Inflammatory macrophage (primary cell): Measurements from ENCODE around the gene WFDC5.
"Not testable (repeated sequence)": the region's sequence is repeated elsewhere in the genome, so short reads cannot be mapped to it uniquely, and the experiment has no call there.

Experiments used
- DNase-seq, 2 donors: peaks; one replicate each; pipeline ENCODE4 v3.0.0-alpha.2; 2020 to 2022

WFDC5 gene

GRCh38 chr20:45087097-45087790, 27.7 kb downstream of the WFDC5 start:
- DNase-seq, result peak; percentile 82 to 83

GRCh38 chr20:45085867-45086266, 29.1 kb downstream of the WFDC5 start:
- no peak for DNase-seq

- DNase-seq, result no peak
Measured at GRCh38 chr20:45085289-45085688, 29.7 kb downstream of the WFDC5 start.

GRCh38 chr20:45083127-45083526, 31.8 kb downstream of the WFDC5 start:
- no peak for DNase-seq

- no peak for DNase-seq
Measured at GRCh38 chr20:45082468-45082867, 32.5 kb downstream of the WFDC5 start.

- peak; percentile 46 to 59 for DNase-seq
Measured at GRCh38 chr20:45080867-45081624, 33.9 kb downstream of the WFDC5 start.

GRCh38 chr20:45077559-45077958, 37.4 kb downstream of the WFDC5 start:
- no peak for DNase-seq

- DNase-seq, result no peak
Measured at GRCh38 chr20:45073221-45073620, 41.8 kb downstream of the WFDC5 start.

- DNase-seq, result no peak
Measured at GRCh38 chr20:45072066-45072465, 42.9 kb downstream of the WFDC5 start.

GRCh38 chr20:45070932-45071632, 43.9 kb downstream of the WFDC5 start:
- peak in 1 of 2 donors; percentile 14 for DNase-seq

GRCh38 chr20:45069261-45069660, 45.7 kb downstream of the WFDC5 start:
- no peak for DNase-seq

- DNase-seq, result no peak
Measured at GRCh38 chr20:45067558-45067957, 47.4 kb downstream of the WFDC5 start.

GRCh38 chr20:45067087-45067486, 47.9 kb downstream of the WFDC5 start:
- DNase-seq, result no peak

GRCh38 chr20:45066372-45066771, 48.6 kb downstream of the WFDC5 start:
- DNase-seq, result no peak

- no peak for DNase-seq
Measured at GRCh38 chr20:45064812-45065211, 50.2 kb downstream of the WFDC5 start.

GRCh38 chr20:45063107-45063506, 51.9 kb downstream of the WFDC5 start:
- not testable (repeated sequence) for DNase-seq

- no peak for DNase-seq
Measured at GRCh38 chr20:45061244-45061643, 53.7 kb downstream of the WFDC5 start.

- DNase-seq, result no peak
Measured at GRCh38 chr20:45060294-45060693, 54.7 kb downstream of the WFDC5 start.
